HG03469 (cell line): ENCODE data around the gene RASGRF2.

Source experiments
- ATAC-seq: cut with Tn5 transposase; IDR thresholded peaks from one replicate; pipeline ENCODE4 v1.9.1; 2021; ENCODE audit warnings: mild to moderate bottlenecking, moderate library complexity, moderate number of reproducible peaks; ENCODE audit not compliant: unreplicated experiment

The RASGRF2 gene

GRCh38 chr5:81228084-81228483 is 267.9 kb downstream of the RASGRF2 start:
- no peak for ATAC-seq

GRCh38 chr5:81230416-81230815 is 270.3 kb downstream of the RASGRF2 start:
- no peak for ATAC-seq

- no peak for ATAC-seq
Measured at GRCh38 chr5:81232464-81233079, 272.4 kb downstream of the RASGRF2 start.

DNA sequence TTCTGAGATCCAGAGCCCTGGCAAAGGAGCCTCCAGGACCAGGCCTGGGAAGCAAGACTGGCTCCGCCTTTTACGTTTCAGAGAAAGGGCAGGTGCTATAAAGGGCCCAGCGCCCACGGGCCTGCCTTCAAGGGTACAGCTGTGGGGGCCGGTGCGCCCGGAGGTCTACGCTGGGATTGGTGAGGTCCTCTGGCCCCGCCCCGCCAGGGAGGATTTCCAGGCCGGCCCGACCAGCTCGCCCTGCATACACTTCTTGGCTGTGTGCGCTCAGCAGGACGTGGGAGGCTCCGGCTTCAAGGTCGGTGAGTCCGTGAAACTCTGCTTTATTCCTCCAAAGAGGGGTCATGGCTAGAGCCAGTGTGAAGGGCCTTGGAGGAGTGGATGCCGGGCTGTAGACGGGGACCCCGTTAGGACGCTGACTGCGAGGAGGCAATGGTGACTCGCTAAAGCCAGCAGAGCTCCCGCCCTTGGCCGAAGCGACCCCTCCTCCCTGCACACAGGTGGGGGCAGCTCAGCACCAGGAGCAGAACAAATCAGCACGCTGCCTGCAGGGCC is 273.0 kb downstream of the RASGRF2 start, which contains the start of gene CKMT2:
TSS of gene CKMT2 (plus strand) at position 243 of the 555 bp plus-strand sequence. CDS start 17,811 bp downstream, outside the sequence.
- ATAC-seq = no peak

GRCh38 chr5:81234299-81234698 is 274.1 kb downstream of the RASGRF2 start:
- ATAC-seq = no peak

DNA sequence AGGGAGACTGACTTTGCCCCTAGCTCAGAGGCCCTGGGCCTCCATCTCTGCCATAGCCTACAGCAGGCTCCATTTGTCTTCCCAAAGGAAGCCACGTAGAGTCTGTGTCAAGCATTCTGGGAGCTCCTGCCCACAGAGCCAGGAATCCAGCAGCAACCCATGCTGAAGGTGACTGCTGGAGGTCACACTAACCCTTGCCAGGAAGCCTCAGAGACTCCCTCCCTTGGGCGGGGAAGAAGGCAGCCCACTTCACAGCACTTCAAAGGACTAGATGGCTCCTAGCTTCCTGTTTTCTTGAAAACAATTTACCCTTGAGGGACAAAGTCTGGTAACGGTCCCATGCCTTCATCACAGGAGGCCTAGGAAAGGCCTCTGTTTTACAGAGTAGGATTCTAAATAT is 274.6 kb downstream of the RASGRF2 start:
- ATAC-seq = no peak

DNA sequence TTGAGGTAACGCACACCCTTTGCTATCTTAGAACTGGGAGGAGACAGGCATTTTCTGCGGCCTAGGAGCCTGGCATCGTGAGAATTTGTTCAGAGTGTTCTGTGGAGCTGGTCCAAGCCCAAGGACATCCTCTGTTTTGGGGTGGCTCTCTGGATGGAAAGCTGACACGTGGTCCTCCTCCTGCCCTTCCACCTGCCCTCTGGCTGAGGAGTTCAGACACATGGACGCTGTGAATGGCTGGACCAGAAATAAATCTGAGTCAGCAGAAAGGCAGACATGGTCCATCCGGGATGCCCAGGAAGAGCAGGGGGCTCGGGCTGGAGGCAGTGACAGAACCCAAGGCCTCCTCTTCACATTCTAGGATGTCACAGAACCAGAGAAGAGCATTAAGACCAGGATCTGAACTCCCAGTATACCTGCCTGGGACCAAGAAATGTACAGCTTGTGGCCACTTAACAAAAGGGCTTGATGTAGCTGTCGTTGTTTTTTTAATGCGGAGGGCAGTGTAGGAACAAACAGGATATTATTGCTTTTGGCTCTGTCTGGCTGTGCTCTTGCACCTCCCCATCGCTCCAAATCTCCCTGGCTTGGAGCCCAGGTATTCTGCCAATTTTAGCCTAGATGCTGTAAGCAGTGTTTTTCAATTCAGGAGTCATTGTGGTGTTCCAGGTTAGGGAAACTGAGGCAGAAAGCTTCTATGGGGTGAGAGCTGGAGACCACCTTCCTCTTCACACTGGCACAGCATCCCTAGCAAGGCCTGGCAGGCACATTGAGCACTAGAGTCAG is 275.3 kb downstream of the RASGRF2 start:
- ATAC-seq = no peak

DNA sequence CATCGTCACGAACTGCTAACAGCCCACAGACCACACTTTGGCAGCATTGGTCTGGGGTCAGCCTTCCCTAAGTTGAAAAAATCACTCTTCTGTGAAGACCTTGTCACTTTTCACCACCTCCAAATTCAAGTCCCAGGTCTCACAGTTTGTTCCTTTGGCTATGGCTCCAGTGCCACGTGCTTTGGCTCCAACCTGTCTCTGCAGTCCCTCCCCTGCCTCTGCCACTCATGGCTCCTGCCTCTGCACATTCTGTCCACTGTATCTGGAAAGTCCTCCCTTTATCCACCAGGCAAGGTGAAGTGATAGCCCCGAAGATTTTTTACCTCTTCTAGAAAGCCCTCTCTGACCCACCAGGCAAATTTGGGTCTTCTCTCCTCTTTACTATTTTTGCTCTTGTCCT is 278.3 kb downstream of the RASGRF2 start:
- no peak for ATAC-seq

GRCh38 chr5:81239613-81240012 is 279.4 kb downstream of the RASGRF2 start:
- ATAC-seq = no peak

DNA sequence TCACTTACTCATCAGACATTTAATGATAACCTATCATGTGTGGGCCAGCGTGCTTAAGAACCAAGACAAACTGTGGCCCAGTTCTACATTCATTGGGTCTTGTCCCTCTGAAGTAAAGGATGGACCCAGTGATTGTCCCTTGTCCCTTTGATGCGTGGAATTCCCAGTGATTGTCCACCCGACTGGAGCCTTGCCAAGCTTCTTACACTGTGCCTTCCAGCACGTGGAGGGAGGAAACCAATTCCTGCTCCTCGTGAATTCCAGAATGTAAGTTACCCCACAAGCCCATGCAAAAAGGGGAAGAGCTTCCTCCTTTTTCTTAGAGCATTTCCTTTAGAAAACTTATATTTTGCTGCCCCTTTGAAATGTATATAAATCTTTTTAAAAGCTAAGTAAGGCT is 280.8 kb downstream of the RASGRF2 start:
- ATAC-seq = no peak

DNA sequence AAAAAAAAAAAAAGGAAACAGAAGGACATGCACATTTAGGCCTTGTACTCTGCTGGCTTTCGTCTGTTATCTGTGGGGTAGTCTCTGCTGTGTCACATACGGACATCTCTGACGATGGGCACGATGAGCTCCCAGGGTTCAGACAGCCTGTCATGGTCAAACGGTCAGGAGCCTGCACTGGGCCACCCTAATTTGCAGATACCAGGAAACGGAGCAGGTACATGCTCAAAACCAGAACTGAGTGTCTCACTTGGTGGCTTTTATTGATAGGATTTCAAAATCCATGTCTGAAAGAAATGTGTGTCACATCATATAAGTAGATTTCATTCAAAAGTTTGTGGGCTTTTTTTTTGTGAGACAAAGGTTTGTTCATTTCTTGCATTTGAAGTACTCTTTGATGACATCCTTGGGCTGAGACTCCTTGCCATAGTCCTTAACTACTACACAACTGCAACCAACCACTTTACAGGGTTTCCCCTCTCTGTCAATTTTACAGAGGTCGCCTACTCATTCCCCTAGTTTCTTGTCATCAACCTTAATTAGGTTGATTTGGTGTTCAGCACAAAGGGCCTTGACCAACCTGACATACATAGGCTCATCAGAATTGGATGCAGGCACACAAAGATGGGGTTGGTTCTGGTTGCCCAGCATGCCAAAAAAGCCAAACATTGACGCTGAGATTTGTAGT is 281.9 kb downstream of the RASGRF2 start:
- no peak for ATAC-seq

DNA sequence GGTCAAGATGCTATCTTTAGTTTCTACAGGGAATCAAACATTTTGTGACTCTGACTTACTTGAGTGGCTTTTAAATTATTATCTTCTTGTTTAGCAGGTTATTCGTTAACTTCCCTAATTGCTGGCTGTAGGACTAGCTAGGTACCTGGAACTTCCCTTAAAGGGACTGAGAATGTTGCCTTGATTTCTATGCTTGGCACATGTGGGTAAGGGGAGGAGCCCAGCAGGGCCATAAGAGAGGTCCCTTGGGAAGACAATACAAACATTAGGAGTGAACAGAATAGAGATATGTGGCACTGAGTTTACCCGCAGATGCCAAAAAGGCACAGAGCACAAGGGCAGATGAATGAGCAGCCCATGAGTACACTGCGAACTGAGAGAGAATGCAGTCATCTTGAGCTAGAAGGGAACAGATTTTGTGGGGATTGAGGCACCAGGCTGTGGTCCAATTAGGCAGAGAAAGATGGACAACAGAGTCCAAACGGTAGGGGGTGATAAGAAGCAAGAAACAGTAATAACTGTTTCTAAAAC is 282.8 kb downstream of the RASGRF2 start:
- no peak for ATAC-seq

DNA sequence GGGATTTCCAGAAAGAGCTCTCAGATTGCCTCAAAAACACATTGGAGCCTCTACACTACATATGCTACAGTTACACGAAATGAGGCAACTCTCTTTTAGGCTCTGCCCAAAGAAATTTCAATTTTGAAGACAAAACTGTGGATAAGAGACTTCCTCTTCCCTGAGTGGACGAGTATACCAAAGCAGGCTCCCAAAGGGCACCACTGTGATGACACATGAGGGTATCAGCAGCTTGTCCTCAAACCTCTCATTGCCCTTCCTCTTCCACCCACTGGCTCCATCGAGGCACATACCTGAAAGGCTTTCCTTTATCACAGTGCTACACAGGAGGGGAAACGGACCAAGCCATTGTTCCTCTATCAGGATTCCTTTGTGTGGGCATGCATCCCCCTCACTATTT is 284.3 kb downstream of the RASGRF2 start:
- no peak for ATAC-seq

DNA sequence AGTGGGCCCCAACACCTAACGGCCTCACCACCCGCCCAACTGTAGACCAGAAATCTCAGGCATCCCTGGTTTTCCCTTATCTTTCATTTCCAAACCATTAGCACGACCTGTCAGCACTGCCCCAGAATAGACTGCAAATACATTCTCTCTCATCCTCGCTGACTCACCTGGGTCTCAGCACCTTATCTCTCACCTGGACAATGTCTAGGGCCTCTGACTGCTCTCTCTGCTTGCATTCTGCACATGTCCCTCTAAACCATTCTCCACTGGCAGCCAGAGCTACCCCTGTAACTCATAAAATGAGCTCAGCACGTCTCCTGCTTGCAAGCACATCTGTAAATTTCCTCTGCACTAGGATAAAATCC is 285.7 kb downstream of the RASGRF2 start:
- no peak for ATAC-seq

GRCh38 chr5:81246697-81247096 is 286.5 kb downstream of the RASGRF2 start:
- no peak for ATAC-seq

- no peak for ATAC-seq
Measured at GRCh38 chr5:81247441-81247972, 287.3 kb downstream of the RASGRF2 start.

DNA sequence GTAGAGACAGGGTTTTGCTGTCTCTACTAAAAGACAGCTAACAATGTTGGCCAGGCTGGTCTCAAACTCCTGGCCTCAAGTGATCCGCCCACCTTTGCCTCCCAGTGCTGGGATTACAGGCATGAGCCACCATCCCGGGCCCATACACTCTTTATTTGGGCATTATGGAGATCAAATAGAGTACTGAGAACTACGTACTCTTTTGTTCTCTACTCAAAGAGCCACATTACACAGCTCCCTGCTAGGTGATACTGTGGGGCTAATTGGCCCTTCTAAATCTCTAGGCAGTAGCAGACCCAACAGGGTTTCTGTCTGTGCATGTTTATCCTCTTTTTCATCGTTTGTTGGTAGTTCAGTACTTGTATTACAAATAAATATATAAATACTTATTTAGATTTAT is 289.1 kb downstream of the RASGRF2 start:
- no peak for ATAC-seq

DNA sequence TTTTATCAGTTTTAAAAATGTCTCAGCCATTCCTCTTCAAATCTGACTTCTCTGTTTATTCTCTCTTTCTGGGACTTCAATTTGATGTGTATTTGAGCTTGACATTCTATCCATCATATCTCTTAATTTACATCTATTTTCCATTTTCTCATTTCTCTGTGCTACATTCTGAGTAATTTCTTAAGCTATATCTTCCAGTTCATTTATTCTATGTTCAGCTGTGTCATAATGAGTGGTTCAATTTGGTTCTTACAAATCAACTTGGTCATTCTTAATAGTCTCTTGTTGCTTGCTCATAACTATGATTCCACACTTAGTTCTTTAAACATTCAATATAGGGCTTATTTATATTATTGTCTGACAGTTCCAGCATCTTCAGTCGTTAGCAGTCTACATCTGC is 289.8 kb downstream of the RASGRF2 start:
- ATAC-seq = no peak

- ATAC-seq = no peak
Measured at GRCh38 chr5:81251922-81252321, 291.8 kb downstream of the RASGRF2 start.

DNA sequence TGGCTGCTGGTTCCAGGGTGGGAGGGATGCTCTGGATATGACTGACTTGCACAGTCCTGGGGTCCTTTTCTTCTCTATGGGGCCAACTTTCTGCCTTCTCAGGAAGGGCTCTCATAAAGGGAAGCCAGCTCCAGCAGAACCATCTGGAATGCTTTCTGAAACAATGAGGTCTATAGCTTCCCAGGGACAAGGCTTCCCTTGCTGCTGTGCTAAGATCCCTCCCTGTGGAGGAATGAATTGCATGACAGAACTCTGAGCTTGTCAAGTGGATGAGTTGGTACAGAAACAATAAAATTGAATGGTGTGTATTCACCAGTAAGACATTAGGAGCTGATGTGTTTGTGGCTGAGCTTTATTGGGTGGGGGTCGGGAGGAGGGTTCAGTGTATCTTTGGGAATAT is 292.7 kb downstream of the RASGRF2 start:
- no peak for ATAC-seq

- no peak for ATAC-seq
Measured at GRCh38 chr5:81253875-81254274, 293.7 kb downstream of the RASGRF2 start.
